ENCODE results near the gene IQCF5.

Gene IQCF5

GRCh38 chr3:51894391-51894790 is 19.0 kb upstream of the IQCF5 start:
- H3K27ac ChIP-seq (ENCODE audit: low read depth, low read length), result no peak overlapping the region
- no peaks in the 10 kb centered on the region for H3K36me3 ChIP-seq (ENCODE audit: control insufficient read depth in 5 of 5, insufficient read depth in 5 of 5, low read length in 5 of 5)
- no peaks in the 10 kb centered on the region for H3K9me3 ChIP-seq (ENCODE audit: control insufficient read depth in 5 of 5, low read length in 5 of 5)
- H3K4me1 ChIP-seq (ENCODE audit: control insufficient read depth in 5 of 5, insufficient read depth in 5 of 5, low read length in 5 of 5), result no peaks in the 10 kb centered on the region
- H3K9ac ChIP-seq (ENCODE audit: low read length in 5 of 5), result no peak overlapping the region
- H3K27me3 ChIP-seq (ENCODE audit: control insufficient read depth in 5 of 5, insufficient read depth in 4 of 5, low read length in 5 of 5), result peaks cover 0 to 5% (median 2%) of the 10 kb centered on the region in 5 donors
- no peak overlapping the region for H3K4me3 ChIP-seq (ENCODE audit: low read depth in 1 of 5, low read length in 5 of 5)

GRCh38 chr3:51891242-51892039 is 16.0 kb upstream of the IQCF5 start:
- H3K27me3 ChIP-seq (ENCODE audit: control insufficient read depth in 5 of 5, insufficient read depth in 4 of 5, low read length in 5 of 5), result peaks cover 0 to 5% (median 2%) of the 10 kb centered on the region in 5 donors
- no peaks in the 10 kb centered on the region for H3K4me1 ChIP-seq (ENCODE audit: control insufficient read depth in 5 of 5, insufficient read depth in 5 of 5, low read length in 5 of 5)
- H3K9me3 ChIP-seq (ENCODE audit: control insufficient read depth in 5 of 5, low read length in 5 of 5), result no peaks in the 10 kb centered on the region
- no peak overlapping the region for H3K9ac ChIP-seq (ENCODE audit: low read length in 5 of 5)
- H3K36me3 ChIP-seq (ENCODE audit: control insufficient read depth in 5 of 5, insufficient read depth in 5 of 5, low read length in 5 of 5), result no peaks in the 10 kb centered on the region
- no peak overlapping the region for H3K27ac ChIP-seq (ENCODE audit: low read depth, low read length)
- no peak overlapping the region for H3K4me3 ChIP-seq (ENCODE audit: low read depth in 1 of 5, low read length in 5 of 5)

DNA sequence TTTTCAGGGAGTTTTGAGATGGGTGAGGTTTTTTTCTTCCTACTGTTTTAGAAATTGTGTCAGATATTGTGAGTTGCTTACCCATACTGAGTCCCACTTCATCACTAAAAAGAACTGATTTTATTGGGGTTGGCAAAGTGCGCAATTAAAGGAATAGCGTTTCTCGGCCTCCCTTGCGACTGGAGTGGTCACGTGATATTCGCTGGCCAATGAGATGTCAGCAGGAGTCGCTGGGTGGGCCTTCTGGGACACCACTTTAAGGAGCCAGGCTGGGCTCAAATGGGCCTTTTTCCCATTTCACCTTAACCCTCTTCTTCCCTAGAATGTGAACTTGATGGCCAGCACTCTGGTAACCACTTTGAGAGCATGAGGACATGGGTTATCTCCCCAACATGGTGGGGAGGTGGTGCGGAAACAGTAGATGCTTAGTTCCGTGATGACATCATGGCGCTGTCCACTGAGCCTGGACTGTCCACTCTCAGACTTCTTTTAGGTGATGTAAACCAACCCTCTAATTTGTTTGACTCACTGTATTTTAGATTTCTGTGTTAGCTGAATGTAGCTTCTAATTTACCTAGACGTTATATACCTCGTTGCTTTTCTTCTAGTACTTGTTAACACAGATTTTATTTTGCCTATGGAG is 13.2 kb upstream of the IQCF5 start:
- Histone ChIP-seq H3K4me1 (ENCODE audit: control insufficient read depth in 5 of 5, insufficient read depth in 5 of 5, low read length in 5 of 5) (no peaks in the 10 kb centered on the region), H3K9me3 (ENCODE audit: control insufficient read depth in 5 of 5, low read length in 5 of 5) (no peaks in the 10 kb centered on the region), H3K27me3 (ENCODE audit: control insufficient read depth in 5 of 5, insufficient read depth in 4 of 5, low read length in 5 of 5) (peaks cover 0 to 5% (median 2%) of the 10 kb centered on the region in 5 donors), H3K9ac (ENCODE audit: low read length in 5 of 5) (no peak overlapping the region), H3K27ac (ENCODE audit: low read depth, low read length) (no peak overlapping the region), H3K4me3 (ENCODE audit: low read depth in 1 of 5, low read length in 5 of 5) (no peak overlapping the region), H3K36me3 (ENCODE audit: control insufficient read depth in 5 of 5, insufficient read depth in 5 of 5, low read length in 5 of 5) (no peaks in the 10 kb centered on the region)

- H3K9me3 ChIP-seq (ENCODE audit: control insufficient read depth in 5 of 5, low read length in 5 of 5), result no peaks in the 10 kb centered on the region
- no peak overlapping the region for H3K27ac ChIP-seq (ENCODE audit: low read depth, low read length)
- no peak overlapping the region for H3K9ac ChIP-seq (ENCODE audit: low read length in 5 of 5)
- peaks cover 0 to 2% (median 0%) of the 10 kb centered on the region in 5 donors for H3K27me3 ChIP-seq (ENCODE audit: control insufficient read depth in 5 of 5, insufficient read depth in 4 of 5, low read length in 5 of 5)
- no peaks in the 10 kb centered on the region for H3K36me3 ChIP-seq (ENCODE audit: control insufficient read depth in 5 of 5, insufficient read depth in 5 of 5, low read length in 5 of 5)
- no peaks in the 10 kb centered on the region for H3K4me1 ChIP-seq (ENCODE audit: control insufficient read depth in 5 of 5, insufficient read depth in 5 of 5, low read length in 5 of 5)
- no peak overlapping the region for H3K4me3 ChIP-seq (ENCODE audit: low read depth in 1 of 5, low read length in 5 of 5)
Observed at GRCh38 chr3:51887620-51888019, 12.2 kb upstream of the IQCF5 start.

- H3K4me1 ChIP-seq (ENCODE audit: control insufficient read depth in 5 of 5, insufficient read depth in 5 of 5, low read length in 5 of 5), result no peaks in the 10 kb centered on the region
- no peaks in the 10 kb centered on the region for H3K36me3 ChIP-seq (ENCODE audit: control insufficient read depth in 5 of 5, insufficient read depth in 5 of 5, low read length in 5 of 5)
Observed at GRCh38 chr3:51886447-51886846, 11.0 kb upstream of the IQCF5 start.

GRCh38 chr3:51879937-51880336 is 4.5 kb upstream of the IQCF5 start:
- no peaks in the 10 kb centered on the region for H3K36me3 ChIP-seq (ENCODE audit: control insufficient read depth in 5 of 5, insufficient read depth in 5 of 5, low read length in 5 of 5)
- H3K27me3 ChIP-seq (ENCODE audit: control insufficient read depth in 5 of 5, insufficient read depth in 4 of 5, low read length in 5 of 5), result peaks cover 0 to 7% (median 4%) of the 10 kb centered on the region in 5 donors
- H3K27ac ChIP-seq (ENCODE audit: low read depth, low read length), result no peak overlapping the region
- no peaks in the 10 kb centered on the region for H3K4me1 ChIP-seq (ENCODE audit: control insufficient read depth in 5 of 5, insufficient read depth in 5 of 5, low read length in 5 of 5)
- H3K4me3 ChIP-seq (ENCODE audit: low read depth in 1 of 5, low read length in 5 of 5), result no peak overlapping the region
- no peaks in the 10 kb centered on the region for H3K9me3 ChIP-seq (ENCODE audit: control insufficient read depth in 5 of 5, low read length in 5 of 5)
- no peak overlapping the region for H3K9ac ChIP-seq (ENCODE audit: low read length in 5 of 5)

More at GRCh38 chr3:51886447-51886846, 11.0 kb upstream of the IQCF5 start:
- no peaks in the 10 kb centered on the region for H3K9me3 ChIP-seq (ENCODE audit: control insufficient read depth in 5 of 5, low read length in 5 of 5)
- no peaks in the 10 kb centered on the region for H3K27me3 ChIP-seq (ENCODE audit: control insufficient read depth in 5 of 5, insufficient read depth in 4 of 5, low read length in 5 of 5)
- H3K27ac ChIP-seq (ENCODE audit: low read depth, low read length), result no peak overlapping the region
- no peak overlapping the region for H3K4me3 ChIP-seq (ENCODE audit: low read depth in 1 of 5, low read length in 5 of 5)
- no peak overlapping the region for H3K9ac ChIP-seq (ENCODE audit: low read length in 5 of 5)

- Histone ChIP-seq H3K9ac (ENCODE audit: low read length in 5 of 5) (no peak overlapping the region), H3K36me3 (ENCODE audit: control insufficient read depth in 5 of 5, insufficient read depth in 5 of 5, low read length in 5 of 5) (no peaks in the 10 kb centered on the region), H3K27ac (ENCODE audit: low read depth, low read length) (no peak overlapping the region), H3K9me3 (ENCODE audit: control insufficient read depth in 5 of 5, low read length in 5 of 5) (no peaks in the 10 kb centered on the region), H3K4me3 (ENCODE audit: low read depth in 1 of 5, low read length in 5 of 5) (no peak overlapping the region), H3K27me3 (ENCODE audit: control insufficient read depth in 5 of 5, insufficient read depth in 4 of 5, low read length in 5 of 5) (peaks cover 0 to 10% (median 4%) of the 10 kb centered on the region in 5 donors), H3K4me1 (ENCODE audit: control insufficient read depth in 5 of 5, insufficient read depth in 5 of 5, low read length in 5 of 5) (no peaks in the 10 kb centered on the region)
Observed at GRCh38 chr3:51876186-51876585, 785 bp upstream of the IQCF5 start.

DNA sequence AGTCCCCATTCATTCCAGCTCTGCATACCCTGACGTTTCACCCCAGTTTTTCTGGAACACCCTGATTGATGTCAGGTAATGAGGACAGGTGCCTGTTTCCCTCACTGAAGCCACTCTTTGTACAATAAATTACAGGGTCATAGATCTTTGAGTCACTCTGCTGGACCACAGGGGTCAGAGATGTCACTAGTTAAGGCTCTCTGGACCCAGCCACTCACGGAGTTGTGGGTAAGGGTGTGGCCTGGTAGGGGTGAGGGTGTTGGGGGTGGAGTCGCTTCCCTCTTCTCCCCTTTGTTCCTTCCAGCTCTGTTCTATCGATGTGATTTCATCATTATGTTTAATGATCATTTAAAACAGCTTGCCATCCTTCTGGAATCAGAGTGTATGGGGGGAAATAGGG is 512 bp downstream of the IQCF5 start:
- H3K9me3 ChIP-seq (ENCODE audit: control insufficient read depth in 5 of 5, low read length in 5 of 5), result no peaks in the 10 kb centered on the region
- no peaks in the 10 kb centered on the region for H3K4me1 ChIP-seq (ENCODE audit: control insufficient read depth in 5 of 5, insufficient read depth in 5 of 5, low read length in 5 of 5)
- H3K27ac ChIP-seq (ENCODE audit: low read depth, low read length), result no peak overlapping the region
- H3K4me3 ChIP-seq (ENCODE audit: low read depth in 1 of 5, low read length in 5 of 5), result no peak overlapping the region
- H3K27me3 ChIP-seq (ENCODE audit: control insufficient read depth in 5 of 5, insufficient read depth in 4 of 5, low read length in 5 of 5), result peaks cover 0 to 10% (median 4%) of the 10 kb centered on the region in 5 donors
- no peak overlapping the region for H3K9ac ChIP-seq (ENCODE audit: low read length in 5 of 5)
- H3K36me3 ChIP-seq (ENCODE audit: control insufficient read depth in 5 of 5, insufficient read depth in 5 of 5, low read length in 5 of 5), result no peaks in the 10 kb centered on the region

- Histone ChIP-seq H3K9ac (ENCODE audit: low read length in 5 of 5) (no peak overlapping the region), H3K27me3 (ENCODE audit: control insufficient read depth in 5 of 5, insufficient read depth in 4 of 5, low read length in 5 of 5) (peaks cover 0 to 10% (median 4%) of the 10 kb centered on the region in 5 donors), H3K27ac (ENCODE audit: low read depth, low read length) (no peak overlapping the region), H3K9me3 (ENCODE audit: control insufficient read depth in 5 of 5, low read length in 5 of 5) (no peaks in the 10 kb centered on the region), H3K4me1 (ENCODE audit: control insufficient read depth in 5 of 5, insufficient read depth in 5 of 5, low read length in 5 of 5) (no peaks in the 10 kb centered on the region), H3K36me3 (ENCODE audit: control insufficient read depth in 5 of 5, insufficient read depth in 5 of 5, low read length in 5 of 5) (no peaks in the 10 kb centered on the region), H3K4me3 (ENCODE audit: low read depth in 1 of 5, low read length in 5 of 5) (no peak overlapping the region)
Observed at GRCh38 chr3:51874411-51874810, 990 bp downstream of the IQCF5 start.

GRCh38 chr3:51873876-51874275 is 1.5 kb downstream of the IQCF5 start:
- H3K9ac ChIP-seq (ENCODE audit: low read length in 5 of 5), result no peak overlapping the region
- peaks cover 0 to 10% (median 4%) of the 10 kb centered on the region in 5 donors for H3K27me3 ChIP-seq (ENCODE audit: control insufficient read depth in 5 of 5, insufficient read depth in 4 of 5, low read length in 5 of 5)
- no peaks in the 10 kb centered on the region for H3K4me1 ChIP-seq (ENCODE audit: control insufficient read depth in 5 of 5, insufficient read depth in 5 of 5, low read length in 5 of 5)
- no peaks in the 10 kb centered on the region for H3K36me3 ChIP-seq (ENCODE audit: control insufficient read depth in 5 of 5, insufficient read depth in 5 of 5, low read length in 5 of 5)
- H3K4me3 ChIP-seq (ENCODE audit: low read depth in 1 of 5, low read length in 5 of 5), result no peak overlapping the region
- H3K27ac ChIP-seq (ENCODE audit: low read depth, low read length), result no peak overlapping the region
- no peaks in the 10 kb centered on the region for H3K9me3 ChIP-seq (ENCODE audit: control insufficient read depth in 5 of 5, low read length in 5 of 5)
